Measurements from ENCODE around the gene SYCE3. TPM values are rescaled to one million over a fixed set of nuclear protein-coding genes. Genes with fewer than 3 reads are reported as not detected.
A peak's percentile ranks its signal among the peaks of the same experiment; 100 is the strongest.

Gene SYCE3
- total RNA-seq, 1 donor from 2014 or later, result not detected

GRCh38 chr22:50561401-50562358, 1.0 kb downstream of the SYCE3 start:
- H3K4me1 Mint-ChIP-seq (ENCODE audit: unreplicated experiment), result peaks cover 12% of the 10 kb centered on the region
- DNase-seq (ENCODE audit: extremely low spot score, unreplicated experiment), result no peak
- no peak overlapping the region for H3K27ac Mint-ChIP-seq
- peaks cover 30% of the 10 kb centered on the region for H3K27me3 Mint-ChIP-seq
- TF ChIP-seq CTCF (conservative IDR thresholded peaks at IDR 0.05), result no peak
- H3K4me3 Mint-ChIP-seq, result peak overlapping the region; percentile 73
- H3K9me3 Mint-ChIP-seq, result no peaks in the 10 kb centered on the region
- no peaks in the 10 kb centered on the region for H3K36me3 Mint-ChIP-seq

- Mint-ChIP-seq H3K4me1 (ENCODE audit: unreplicated experiment) (peaks cover 12% of the 10 kb centered on the region), H3K9me3 (no peaks in the 10 kb centered on the region), H3K36me3 (no peaks in the 10 kb centered on the region), H3K4me3 (no peak overlapping the region), H3K27me3 (peaks cover 43% of the 10 kb centered on the region), H3K27ac (no peak overlapping the region)
- DNase-seq (ENCODE audit: extremely low spot score, unreplicated experiment), result no peak
- TF ChIP-seq CTCF (conservative IDR thresholded peaks at IDR 0.05), result no peak
These were observed 2.7 kb downstream of the SYCE3 start for GRCh38 chr22:50560034-50560433.

GRCh38 chr22:50556703-50557102, 6.0 kb downstream of the SYCE3 start:
- Mint-ChIP-seq H3K27ac (no peak overlapping the region), H3K4me3 (no peak overlapping the region), H3K36me3 (no peaks in the 10 kb centered on the region), H3K9me3 (no peaks in the 10 kb centered on the region), H3K4me1 (ENCODE audit: unreplicated experiment) (no peaks in the 10 kb centered on the region), H3K27me3 (peaks cover 43% of the 10 kb centered on the region)
- TF ChIP-seq CTCF (conservative IDR thresholded peaks at IDR 0.05), result no peak
- DNase-seq (ENCODE audit: extremely low spot score, unreplicated experiment), result no peak

- no peak for TF ChIP-seq CTCF (conservative IDR thresholded peaks at IDR 0.05)
- no peak for DNase-seq (ENCODE audit: extremely low spot score, unreplicated experiment)
- H3K9me3 Mint-ChIP-seq, result no peaks in the 10 kb centered on the region
- no peak overlapping the region for H3K27ac Mint-ChIP-seq
- H3K4me1 Mint-ChIP-seq (ENCODE audit: unreplicated experiment), result no peaks in the 10 kb centered on the region
- peaks cover 20% of the 10 kb centered on the region for H3K27me3 Mint-ChIP-seq
- H3K4me3 Mint-ChIP-seq, result no peak overlapping the region
- H3K36me3 Mint-ChIP-seq, result no peaks in the 10 kb centered on the region
These were observed 9.4 kb downstream of the SYCE3 start for GRCh38 chr22:50553310-50553709.

- Mint-ChIP-seq H3K4me1 (ENCODE audit: unreplicated experiment) (no peaks in the 10 kb centered on the region), H3K4me3 (no peak overlapping the region), H3K27me3 (peaks cover 12% of the 10 kb centered on the region), H3K9me3 (no peaks in the 10 kb centered on the region), H3K27ac (no peak overlapping the region), H3K36me3 (no peaks in the 10 kb centered on the region)
- DNase-seq (ENCODE audit: extremely low spot score, unreplicated experiment), result no peak
- no peak for TF ChIP-seq CTCF (conservative IDR thresholded peaks at IDR 0.05)
These were observed 11.5 kb downstream of the SYCE3 start for GRCh38 chr22:50551160-50551752.

Data from type B pancreatic cell (in vitro differentiated cells).